CD4-positive, alpha-beta T cell (primary cell): ENCODE results near the gene MCTP1. TPM values are rescaled to one million over a fixed set of nuclear protein-coding genes. Genes with fewer than 3 reads are reported as not detected.

Experiments
- ATAC-seq: fragments of 200-7000 bp; cut with Tn5 transposase; one replicate; pipeline ENCODE4 v1.10.0; 2022; ENCODE audit warnings: mild to moderate bottlenecking; ENCODE audit not compliant: poor library complexity
- CTCF ChIA-PET: fragments of 350-600 bp; sonication (Branson Sonifier 250); formaldehyde crosslinking; loops from one replicate; lab custom pipeline; 2021; ENCODE audit warnings: antibody characterized with exemption, inconsistent platforms; lab: Charles Lee
- POLR2A ChIA-PET: fragments of 350-600 bp; sonication (Branson Sonifier 250); formaldehyde crosslinking; loops from one replicate; lab custom pipeline; 2021; ENCODE audit warnings: antibody characterized with exemption, inconsistent platforms; lab: Charles Lee
- DNase-seq, 14 experiments: peaks; one replicate each; pipeline ENCODE4 v3.0.0-alpha.2; 2013 to 2020; ENCODE audit warnings: mixed read lengths in 2 of 14
- H3K27ac ChIP-seq, 2 donors: one replicate each; pipeline versions ENCODE4 v1.5.1 to v1.7.0; 2013; ENCODE audit warnings: low read length in 2 of 2, low read depth in 1 of 2, mild to moderate bottlenecking in 1 of 2
- H3K27me3 ChIP-seq, 2 experiments: 1 replicate in 1 of 2; 2 replicates in 1 of 2; pipeline versions ENCODE4 v1.6.1 to v1.7.0; 2013; ENCODE audit warnings: low read length in 2 of 2, control low read depth in 1 of 2, mild to moderate bottlenecking in 1 of 2, moderate library complexity in 1 of 2; ENCODE audit not compliant: insufficient read depth in 2 of 2, control insufficient read depth in 1 of 2
- H3K36me3 ChIP-seq: one replicate; pipeline ENCODE4 v1.6.1; 2013; ENCODE audit warnings: low read length, control low read depth; ENCODE audit not compliant: insufficient read depth
- H3K4me1 ChIP-seq: one replicate; pipeline ENCODE4 v1.6.1; 2013; ENCODE audit warnings: low read length, control low read depth; ENCODE audit not compliant: insufficient read depth
- H3K4me3 ChIP-seq: one replicate; pipeline ENCODE4 v1.5.1; 2013; ENCODE audit warnings: mild to moderate bottlenecking, low read length, moderate library complexity
- H3K9me3 ChIP-seq, 2 experiments: 1 replicate in 1 of 2; 2 replicates in 1 of 2; pipeline versions ENCODE4 v1.6.1 to v1.7.0; 2013; ENCODE audit warnings: low read length in 2 of 2, mild to moderate bottlenecking in 2 of 2, control low read depth in 1 of 2, moderate library complexity in 1 of 2; ENCODE audit not compliant: control insufficient read depth in 1 of 2, insufficient read depth in 1 of 2
- H3K27ac Mint-ChIP-seq: one replicate; pipeline ENCODE4 v1.8.0; 2020; ENCODE audit warnings: mixed read lengths
- H3K27me3 Mint-ChIP-seq: one replicate; pipeline ENCODE4 v1.8.0; 2021; ENCODE audit warnings: mixed read lengths
- H3K36me3 Mint-ChIP-seq: one replicate; pipeline ENCODE4 v1.8.0; 2021; ENCODE audit warnings: low read depth, mixed read lengths
- H3K4me1 Mint-ChIP-seq: one replicate; pipeline ENCODE4 v1.8.0; 2021; ENCODE audit warnings: low read depth, mixed read lengths
- H3K4me3 Mint-ChIP-seq: one replicate; pipeline ENCODE4 v1.8.0; 2020; ENCODE audit warnings: mild to moderate bottlenecking, mixed read lengths
- H3K9me3 Mint-ChIP-seq: one replicate; pipeline ENCODE4 v1.8.0; 2020; ENCODE audit warnings: mixed read lengths
- intact Hi-C, 2 experiments: fragments of 100-400 bp; cut with DNase I in 1 of 2; cut with micrococcal nuclease in 1 of 2; formaldehyde crosslinking; loops; one replicate each; pipeline versions ENCODE4 v1.15.1 to v1.9.0; 2023 to 2025; cut with DNase I, micrococcal nuclease
- total RNA-seq, 174 experiments: library from RNA in 2 of 174; stranded (reverse) in 2 of 174; gene quantifications; one replicate each; pipeline ENCODE4 v1.2.3 and lab custom pipeline; 2021 to 2026
- TF ChIP-seq, protein P1 (sequence below): fragments of 200-600 bp; IDR thresholded peaks from one replicate; pipeline ENCODE4 v1.8.0; 2022; ENCODE audit warnings: antibody characterized with exemption, mild to moderate bottlenecking

MCTP1 gene
- total RNA-seq, 2 experiments from 2014 or later, result 2.1 to 2.7 TPM

DNA sequence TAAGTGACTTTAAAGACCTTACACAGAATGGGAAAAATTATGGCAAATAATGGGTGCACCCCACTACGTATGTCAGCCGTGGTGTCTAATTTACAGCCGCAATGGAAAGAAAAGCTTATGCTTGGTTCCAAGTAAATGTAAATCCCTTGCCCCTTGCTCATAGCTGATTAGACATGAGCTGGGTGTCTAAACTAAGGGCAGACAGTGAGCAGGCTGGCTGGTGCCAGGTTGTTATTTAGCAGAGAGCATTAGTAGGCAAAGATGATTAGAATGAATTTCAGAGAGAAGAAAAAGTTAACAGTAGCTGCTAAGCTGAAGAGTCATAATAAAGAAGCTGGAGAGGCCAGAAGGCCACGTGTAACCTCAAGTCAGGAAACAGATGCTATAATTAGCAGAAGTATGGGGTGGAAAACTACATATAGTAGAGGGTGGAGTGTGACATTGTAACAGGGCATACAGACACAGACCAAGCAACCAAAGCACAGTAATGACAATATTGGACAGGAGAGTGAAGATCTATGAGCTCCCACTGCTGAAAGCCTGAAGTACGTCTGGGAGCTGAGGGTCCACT lies 257.7 kb downstream of the MCTP1 start:
- no peaks in the 10 kb centered on the region for H3K36me3 Mint-ChIP-seq
- H3K4me1 ChIP-seq, result no peaks in the 10 kb centered on the region
- H3K9me3 Mint-ChIP-seq, result peaks cover 5% of the 10 kb centered on the region
- CTCF ChIA-PET, result no interaction called here
- H3K9me3 ChIP-seq, result no peaks in the 10 kb centered on the region
- TF ChIP-seq, protein P1, sequence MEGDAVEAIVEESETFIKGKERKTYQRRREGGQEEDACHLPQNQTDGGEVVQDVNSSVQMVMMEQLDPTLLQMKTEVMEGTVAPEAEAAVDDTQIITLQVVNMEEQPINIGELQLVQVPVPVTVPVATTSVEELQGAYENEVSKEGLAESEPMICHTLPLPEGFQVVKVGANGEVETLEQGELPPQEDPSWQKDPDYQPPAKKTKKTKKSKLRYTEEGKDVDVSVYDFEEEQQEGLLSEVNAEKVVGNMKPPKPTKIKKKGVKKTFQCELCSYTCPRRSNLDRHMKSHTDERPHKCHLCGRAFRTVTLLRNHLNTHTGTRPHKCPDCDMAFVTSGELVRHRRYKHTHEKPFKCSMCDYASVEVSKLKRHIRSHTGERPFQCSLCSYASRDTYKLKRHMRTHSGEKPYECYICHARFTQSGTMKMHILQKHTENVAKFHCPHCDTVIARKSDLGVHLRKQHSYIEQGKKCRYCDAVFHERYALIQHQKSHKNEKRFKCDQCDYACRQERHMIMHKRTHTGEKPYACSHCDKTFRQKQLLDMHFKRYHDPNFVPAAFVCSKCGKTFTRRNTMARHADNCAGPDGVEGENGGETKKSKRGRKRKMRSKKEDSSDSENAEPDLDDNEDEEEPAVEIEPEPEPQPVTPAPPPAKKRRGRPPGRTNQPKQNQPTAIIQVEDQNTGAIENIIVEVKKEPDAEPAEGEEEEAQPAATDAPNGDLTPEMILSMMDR, result no peak
- peak in 3 of 14 experiments; percentile 2 to 12 (median 11) for DNase-seq
- intact Hi-C loops, result no loop called here
- H3K4me1 Mint-ChIP-seq, result peaks cover 13% of the 10 kb centered on the region
- POLR2A ChIA-PET, result no interaction called here
- no peak overlapping the region for H3K4me3 ChIP-seq
- ATAC-seq, result no peak
- no peaks in the 10 kb centered on the region for H3K27me3 Mint-ChIP-seq
- no peak overlapping the region for H3K27ac ChIP-seq
- no peak overlapping the region for H3K27ac Mint-ChIP-seq
- H3K27me3 ChIP-seq, result no peaks in the 10 kb centered on the region
- no peak overlapping the region for H3K4me3 Mint-ChIP-seq
- no peaks in the 10 kb centered on the region for H3K36me3 ChIP-seq

DNA sequence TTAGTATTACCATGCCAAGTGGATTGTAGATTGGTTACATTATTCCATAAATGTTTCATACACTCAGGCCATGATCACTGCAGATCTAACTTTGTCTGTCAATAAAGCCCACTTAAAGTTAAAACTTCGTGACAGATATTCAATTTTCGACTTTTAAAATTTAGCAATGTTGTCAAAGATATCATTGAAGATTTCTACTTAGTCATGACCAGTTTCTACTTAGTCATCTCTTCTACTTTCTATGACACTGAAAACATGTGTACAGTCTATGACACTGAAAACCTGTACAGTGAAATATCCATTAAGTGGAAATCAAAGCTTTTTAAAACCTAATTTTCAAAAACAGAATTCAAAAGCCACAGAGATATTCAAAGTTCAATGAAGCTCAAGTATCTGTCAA lies 258.2 kb downstream of the MCTP1 start:
- no peak for ATAC-seq
- TF ChIP-seq, protein P1, result no peak
- H3K4me1 ChIP-seq, result no peaks in the 10 kb centered on the region
- Mint-ChIP-seq H3K27me3 (no peaks in the 10 kb centered on the region), H3K9me3 (peaks cover 2% of the 10 kb centered on the region), H3K4me1 (peaks cover 13% of the 10 kb centered on the region), H3K4me3 (no peak overlapping the region), H3K36me3 (no peaks in the 10 kb centered on the region), H3K27ac (no peak overlapping the region)
- DNase-seq, result no peak
- no peak overlapping the region for H3K27ac ChIP-seq
- CTCF ChIA-PET, result no interaction called here
- H3K4me3 ChIP-seq, result no peak overlapping the region
- POLR2A ChIA-PET, result no interaction called here
- intact Hi-C loops, result no loop called here
- no peaks in the 10 kb centered on the region for H3K36me3 ChIP-seq
- no peaks in the 10 kb centered on the region for H3K9me3 ChIP-seq
- H3K27me3 ChIP-seq, result no peaks in the 10 kb centered on the region

- ChIA-PET CTCF (no interaction called here), POLR2A (no interaction called here)
- no peaks in the 10 kb centered on the region for H3K36me3 ChIP-seq
- no peak overlapping the region for H3K27ac ChIP-seq
- Mint-ChIP-seq H3K27ac (no peak overlapping the region), H3K4me1 (peaks cover 12% of the 10 kb centered on the region), H3K36me3 (no peaks in the 10 kb centered on the region), H3K9me3 (no peaks in the 10 kb centered on the region), H3K4me3 (no peak overlapping the region), H3K27me3 (no peaks in the 10 kb centered on the region)
- ATAC-seq (no peak), DNase-seq (peak in 2 of 14 experiments; percentile 34 to 42)
- H3K27me3 ChIP-seq, result no peaks in the 10 kb centered on the region
- H3K4me3 ChIP-seq, result no peak overlapping the region
- intact Hi-C loops, result no loop called here
- no peaks in the 10 kb centered on the region for H3K4me1 ChIP-seq
- no peaks in the 10 kb centered on the region for H3K9me3 ChIP-seq
- TF ChIP-seq, protein P1, result no peak
Observed at GRCh38 chr5:95022967-95023695, 261.8 kb downstream of the MCTP1 start.
